ENCODE measurements around the gene AGBL4.

AGBL4 gene

DNA sequence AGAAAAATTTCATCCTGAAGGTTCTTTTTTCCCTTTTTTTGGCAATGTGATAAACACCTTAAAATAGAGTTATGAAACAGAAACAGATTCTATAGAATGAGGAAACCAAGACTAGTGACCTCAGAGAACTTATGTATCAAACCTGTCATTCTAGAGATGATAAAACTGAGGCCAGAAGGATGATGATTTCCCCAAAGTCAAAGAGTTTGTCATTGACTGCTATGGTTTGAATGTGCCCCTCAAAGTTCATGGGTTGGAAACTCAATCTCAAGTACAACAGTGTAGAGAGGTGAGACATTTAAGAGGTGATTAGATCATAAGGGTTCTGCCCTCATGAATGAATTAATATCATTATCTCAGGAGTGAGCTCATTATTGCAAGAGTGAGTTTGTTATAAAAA is 1233.4 kb downstream of the AGBL4 start:
- TF ChIP-seq, protein P1, sequence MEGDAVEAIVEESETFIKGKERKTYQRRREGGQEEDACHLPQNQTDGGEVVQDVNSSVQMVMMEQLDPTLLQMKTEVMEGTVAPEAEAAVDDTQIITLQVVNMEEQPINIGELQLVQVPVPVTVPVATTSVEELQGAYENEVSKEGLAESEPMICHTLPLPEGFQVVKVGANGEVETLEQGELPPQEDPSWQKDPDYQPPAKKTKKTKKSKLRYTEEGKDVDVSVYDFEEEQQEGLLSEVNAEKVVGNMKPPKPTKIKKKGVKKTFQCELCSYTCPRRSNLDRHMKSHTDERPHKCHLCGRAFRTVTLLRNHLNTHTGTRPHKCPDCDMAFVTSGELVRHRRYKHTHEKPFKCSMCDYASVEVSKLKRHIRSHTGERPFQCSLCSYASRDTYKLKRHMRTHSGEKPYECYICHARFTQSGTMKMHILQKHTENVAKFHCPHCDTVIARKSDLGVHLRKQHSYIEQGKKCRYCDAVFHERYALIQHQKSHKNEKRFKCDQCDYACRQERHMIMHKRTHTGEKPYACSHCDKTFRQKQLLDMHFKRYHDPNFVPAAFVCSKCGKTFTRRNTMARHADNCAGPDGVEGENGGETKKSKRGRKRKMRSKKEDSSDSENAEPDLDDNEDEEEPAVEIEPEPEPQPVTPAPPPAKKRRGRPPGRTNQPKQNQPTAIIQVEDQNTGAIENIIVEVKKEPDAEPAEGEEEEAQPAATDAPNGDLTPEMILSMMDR (IDR thresholded peaks at IDR 0.05; ENCODE audit: extremely low read depth, missing control alignments) = no peak
- no peak for DNase-seq (ENCODE audit: low spot score)

DNA sequence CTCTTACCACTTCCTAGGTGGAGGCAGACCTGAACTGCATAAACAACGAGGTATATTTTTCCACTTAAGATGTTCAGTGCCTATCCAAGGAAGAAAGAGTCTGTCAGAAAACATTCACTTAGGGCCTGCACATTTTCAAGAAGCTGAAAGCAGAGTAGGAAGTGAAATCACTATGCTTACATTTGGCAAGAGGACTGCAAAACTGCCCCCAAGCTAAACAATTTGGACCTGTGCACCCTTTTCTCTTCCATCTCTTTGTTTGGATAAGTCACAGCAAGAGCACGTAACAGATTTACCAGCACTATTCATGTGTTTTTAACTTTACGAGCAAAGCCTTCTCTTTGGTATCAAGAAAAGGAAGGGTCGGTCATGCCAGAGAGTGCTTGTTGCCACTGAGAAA is 1233.9 kb downstream of the AGBL4 start:
- DNase-seq (ENCODE audit: low spot score) = no peak

DNA sequence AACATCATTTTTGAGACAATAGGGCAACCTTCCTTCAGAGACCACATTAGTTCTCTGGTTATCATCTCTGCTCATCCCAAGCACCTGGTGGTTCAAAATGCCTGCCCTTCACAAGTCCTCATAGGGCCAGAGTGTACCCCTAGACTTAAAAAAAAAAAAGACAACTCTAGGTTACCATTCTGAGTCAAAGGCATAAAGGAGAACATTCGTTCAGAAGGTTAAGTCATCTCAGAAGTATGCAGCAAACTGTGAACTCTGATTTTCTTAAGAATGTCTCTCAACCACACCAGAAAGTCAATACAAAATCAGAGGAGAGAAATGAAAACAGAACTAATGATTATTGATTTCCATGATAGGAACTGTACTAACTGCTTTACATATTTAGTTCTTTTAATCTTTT is 1237.9 kb downstream of the AGBL4 start:
- TF ChIP-seq, protein P1 (IDR thresholded peaks at IDR 0.05; ENCODE audit: extremely low read depth, missing control alignments) = no peak
- DNase-seq (ENCODE audit: low spot score) = no peak

More for the DNA sequence above, 1233.9 kb downstream of the AGBL4 start:
- TF ChIP-seq, protein P1 (IDR thresholded peaks at IDR 0.05; ENCODE audit: extremely low read depth, missing control alignments) = no peak

DNA sequence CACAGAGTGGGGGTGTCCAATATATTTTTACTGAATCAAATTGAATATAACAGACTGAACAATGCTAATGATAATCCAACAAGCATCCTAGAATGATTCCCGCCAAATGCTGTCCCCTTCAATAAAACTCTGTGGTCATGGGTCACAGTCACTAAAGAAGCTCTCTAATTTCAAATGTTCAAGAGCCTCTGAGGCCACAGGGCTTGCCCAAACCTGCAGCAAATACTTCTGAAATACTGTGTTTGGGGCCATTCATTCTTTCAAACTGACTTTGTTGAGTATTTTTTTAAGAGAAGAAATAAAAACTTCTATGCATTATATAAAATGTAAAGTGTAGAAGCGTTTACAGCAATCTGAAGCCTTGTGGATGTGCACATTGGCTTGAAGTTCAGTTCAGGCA is 1239.5 kb downstream of the AGBL4 start:
- TF ChIP-seq, protein P1 (IDR thresholded peaks at IDR 0.05; ENCODE audit: extremely low read depth, missing control alignments) = no peak
- no peak for DNase-seq (ENCODE audit: low spot score)

DNA sequence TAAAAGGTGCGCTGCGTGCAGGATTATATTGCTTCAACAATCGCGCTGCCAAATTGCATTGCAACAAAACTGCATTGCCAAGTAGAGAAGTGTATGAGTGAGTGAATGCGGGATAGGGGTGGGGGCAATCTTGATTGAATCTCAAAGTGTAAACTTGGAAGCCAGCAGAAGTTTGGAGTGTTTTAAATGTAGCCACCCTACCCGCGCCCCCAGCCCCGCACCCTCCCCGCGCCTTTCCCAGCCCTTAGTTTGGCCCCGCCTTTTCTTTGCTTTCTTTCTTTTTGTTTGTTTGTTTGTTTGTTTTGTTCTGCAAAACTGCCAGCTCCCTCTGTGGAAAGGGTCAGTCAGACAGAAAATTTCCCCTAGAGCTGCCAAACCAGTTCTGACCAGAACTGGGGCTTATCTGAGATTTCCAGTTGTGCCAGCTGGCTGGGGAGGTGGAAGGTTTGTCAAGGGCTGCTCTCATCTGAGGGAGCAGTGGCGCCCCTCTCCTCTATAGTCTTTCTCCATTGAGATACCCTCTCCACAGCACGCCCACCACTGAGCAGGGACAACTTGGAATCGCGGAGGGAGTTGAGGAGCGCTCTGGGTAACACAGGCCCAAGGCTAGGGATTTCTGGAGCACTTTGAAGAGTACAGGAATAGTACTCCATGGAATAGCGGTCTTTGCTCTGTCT is 1246.4 kb downstream of the AGBL4 start:
- no peak for DNase-seq (ENCODE audit: low spot score)
- TF ChIP-seq, protein P1 (IDR thresholded peaks at IDR 0.05; ENCODE audit: extremely low read depth, missing control alignments) = no peak

DNA sequence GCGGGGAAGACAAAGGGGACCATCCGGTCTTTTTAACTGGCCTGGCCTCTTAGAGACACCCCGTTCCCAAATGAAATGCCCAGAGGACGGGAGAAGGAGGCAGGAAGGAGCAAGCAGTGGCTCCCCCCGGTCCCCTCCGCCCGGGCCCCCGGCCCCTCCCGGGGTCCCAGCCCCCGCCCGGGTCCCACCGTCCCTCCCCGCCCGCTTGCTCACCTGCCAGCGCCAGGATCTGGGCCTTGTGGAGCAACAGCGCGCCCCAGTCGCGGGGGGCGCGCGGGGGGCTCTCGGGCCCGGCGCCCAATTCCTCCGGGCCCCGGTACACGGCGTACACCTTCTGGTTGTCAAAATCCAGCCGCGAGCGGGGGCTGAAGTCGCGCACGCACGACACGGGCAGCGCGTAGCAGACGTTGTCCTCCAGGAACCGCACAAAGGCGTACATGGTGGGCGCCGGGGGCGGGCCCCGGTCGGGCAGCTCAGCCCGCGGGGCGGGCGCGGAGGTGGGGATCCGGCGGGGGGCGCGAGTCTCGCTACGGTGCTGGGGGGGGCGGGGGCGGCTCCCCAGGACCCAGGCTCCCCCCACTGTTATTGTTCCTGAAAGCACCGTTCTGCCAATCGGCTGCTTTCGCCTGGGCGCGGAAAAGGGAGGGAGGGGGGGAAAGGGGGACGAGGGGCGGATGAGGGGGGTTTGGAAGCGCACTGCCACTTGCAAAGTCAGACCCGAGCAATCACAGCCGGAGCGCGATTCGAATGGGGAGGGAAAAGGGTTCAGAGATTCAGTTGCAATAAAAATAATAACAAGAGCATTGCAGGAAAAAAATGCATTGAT is 1247.1 kb downstream of the AGBL4 start, which contains the start of gene BEND5:
Gene BEND5, minus strand, starts transcription at position 499 of the 826 bp plus-strand sequence. Its CDS starts 60 bp downstream, at position 439.
- TF ChIP-seq, protein P1 (IDR thresholded peaks at IDR 0.05; ENCODE audit: extremely low read depth, missing control alignments) = no peak
- no peak for DNase-seq (ENCODE audit: low spot score)

DNA sequence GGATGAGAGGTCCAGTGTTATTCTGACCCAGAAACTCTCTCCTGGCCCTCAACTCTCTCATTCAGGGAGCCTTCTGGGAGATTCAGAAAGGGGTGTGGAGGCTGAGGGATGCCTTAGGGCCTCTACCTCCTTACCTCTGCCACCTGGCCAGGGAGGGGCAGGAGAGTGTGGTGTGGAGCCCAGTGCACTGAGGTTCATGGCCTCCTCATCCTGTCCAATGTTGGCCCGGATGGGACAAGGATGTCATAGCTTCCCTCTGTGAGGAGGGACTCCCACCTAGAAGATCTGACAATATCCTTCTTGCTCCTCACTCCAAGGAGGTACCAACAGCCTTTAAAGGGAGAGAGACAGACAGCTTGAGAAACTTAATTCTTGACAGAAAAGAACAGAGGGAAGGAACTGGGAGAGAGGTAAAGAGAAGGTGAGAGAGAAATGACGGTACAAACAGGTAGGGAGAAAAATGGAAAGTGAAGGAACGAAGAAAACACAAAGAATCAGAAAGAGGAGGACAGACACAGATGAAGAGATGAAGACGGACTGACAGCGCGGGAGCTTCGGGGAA is 1247.8 kb downstream of the AGBL4 start:
- TF ChIP-seq, protein P1 (IDR thresholded peaks at IDR 0.05; ENCODE audit: extremely low read depth, missing control alignments) = no peak
- DNase-seq (ENCODE audit: low spot score) = no peak

Data from GM20000 (cell line).